SKM-1 treated with dmso at 0.1 percent for 144 hours (cell line): ENCODE measurements around the gene FRAT1.

Source experiments
- DNase-seq: peaks from one replicate; lab custom pipeline; 2025; ENCODE audit not compliant: unreplicated experiment; lab: John Stamatoyannopoulos, UW

The FRAT1 gene

GRCh38 chr10:97365761-97366351 lies 46.8 kb downstream of the FRAT1 start:
- peak; percentile 100 for DNase-seq

- no peak for DNase-seq
Observed at GRCh38 chr10:97366572-97366971, 47.5 kb downstream of the FRAT1 start.

GRCh38 chr10:97367126-97367649 lies 48.1 kb downstream of the FRAT1 start:
- no peak for DNase-seq
